Fibroblast of lung (primary cell): ENCODE measurements around the gene ADCYAP1R1. TPM values are rescaled to one million over a fixed set of nuclear protein-coding genes. Genes with fewer than 3 reads are reported as not detected.
A peak's percentile ranks its signal among the peaks of the same experiment; 100 is the strongest.

ENCODE experiments used
- DNase-seq, 2 donors: peaks; one replicate each; pipeline versions ENCODE4 v3.0.0 to v3.0.0-alpha.2; 2010; ENCODE audit warnings: low read depth in 2 of 2
- H2AFZ ChIP-seq: 2 replicates; pipeline ENCODE4 v1.5.1; 2012; ENCODE audit warnings: low read length, control low read depth, inconsistent platforms
- H3K27ac ChIP-seq: 2 replicates; pipeline ENCODE4 v1.5.1; 2011; ENCODE audit warnings: low read length, control low read depth; ENCODE audit not compliant: insufficient read depth
- H3K27me3 ChIP-seq: 2 replicates; pipeline ENCODE4 v1.5.1; 2011; ENCODE audit warnings: mild to moderate bottlenecking, low read length; ENCODE audit not compliant: control insufficient read depth, insufficient read depth
- H3K36me3 ChIP-seq: 2 replicates; pipeline ENCODE4 v1.5.1; 2011; ENCODE audit warnings: low read length; ENCODE audit not compliant: control insufficient read depth, insufficient read depth
- H3K4me1 ChIP-seq: 2 replicates; pipeline ENCODE4 v1.5.1; 2011; ENCODE audit warnings: low read length; ENCODE audit not compliant: control insufficient read depth, insufficient read depth; ENCODE audit errors: extremely low read depth
- H3K4me2 ChIP-seq: 2 replicates; pipeline ENCODE4 v1.5.1; 2011; ENCODE audit warnings: low read length, control low read depth; ENCODE audit not compliant: insufficient read depth; ENCODE audit errors: extremely low read depth
- H3K4me3 ChIP-seq, 4 experiments: fragments of 200-600 bp in 1 of 4; sonication (generic) in 1 of 4; replicated peaks in 1 of 4; 2 replicates each; pipeline ENCODE4 v1.5.1; 2011 to 2016; ENCODE audit warnings: low read length in 4 of 4, low read depth in 3 of 4, mild to moderate bottlenecking in 3 of 4, control low read depth in 2 of 4, inconsistent platforms in 1 of 4, mixed read lengths in 1 of 4; ENCODE audit not compliant: insufficient read depth in 1 of 4; ENCODE audit errors: control extremely low read depth in 1 of 4
- H3K79me2 ChIP-seq: 2 replicates; pipeline ENCODE4 v1.5.1; 2012; ENCODE audit warnings: mild to moderate bottlenecking, low read length, inconsistent platforms; ENCODE audit not compliant: control insufficient read depth, insufficient read depth
- H3K9ac ChIP-seq: 2 replicates; pipeline ENCODE4 v1.5.1; 2011; ENCODE audit warnings: mild to moderate bottlenecking, low read length, control low read depth; ENCODE audit not compliant: insufficient read depth
- H3K9me3 ChIP-seq: 2 replicates; pipeline ENCODE4 v1.5.1; 2012; ENCODE audit warnings: low read depth, low read length; ENCODE audit not compliant: control insufficient read depth, insufficient read depth
- H4K20me1 ChIP-seq: 2 replicates; pipeline ENCODE4 v1.5.1; 2011; ENCODE audit warnings: low read length; ENCODE audit not compliant: control insufficient read depth, insufficient read depth; ENCODE audit errors: extremely low read depth
- EZH2 ChIP-seq: IDR thresholded peaks from 2 replicates; pipeline ENCODE4 v1.5.1; 2012; ENCODE audit warnings: low read length, control low read depth, mild to moderate bottlenecking; ENCODE audit errors: missing control alignments
- polyA plus RNA-seq, 2 donors: library from polyadenylated mRNA; depleted of rRNA in 1 of 2; stranded (reverse) in 1 of 2; unstranded in 1 of 2; fragments of >200 nt; gene quantifications; 2 replicates each; pipeline ENCODE4 v1.2.1, GENCODE V29; 2011 to 2012; ENCODE audit warnings: missing spikeins in 1 of 2
- total RNA-seq: library from RNA; depleted of rRNA; stranded (reverse); fragments of >200 nt; gene quantifications from 2 replicates; pipeline ENCODE4 v1.2.1, GENCODE V29; 2014
- TF ChIP-seq, protein P1 (sequence below), 2 donors: IDR thresholded peaks in 1 of 2; conservative IDR thresholded peaks in 1 of 2; 1 replicate in 1 of 2; 2 replicates in 1 of 2; pipeline ENCODE4 v1.5.1; 2011 to 2012; ENCODE audit warnings: low read length in 2 of 2, control low read depth in 1 of 2, inconsistent platforms in 1 of 2, low read depth in 1 of 2, mild to moderate bottlenecking in 1 of 2

ADCYAP1R1 gene
- total and polyA plus RNA-seq, 2 donors (not counting 1 experiment from before 2014, with no cell fraction given), result not detected

- no peak for TF ChIP-seq EZH2
- TF ChIP-seq, protein P1, sequence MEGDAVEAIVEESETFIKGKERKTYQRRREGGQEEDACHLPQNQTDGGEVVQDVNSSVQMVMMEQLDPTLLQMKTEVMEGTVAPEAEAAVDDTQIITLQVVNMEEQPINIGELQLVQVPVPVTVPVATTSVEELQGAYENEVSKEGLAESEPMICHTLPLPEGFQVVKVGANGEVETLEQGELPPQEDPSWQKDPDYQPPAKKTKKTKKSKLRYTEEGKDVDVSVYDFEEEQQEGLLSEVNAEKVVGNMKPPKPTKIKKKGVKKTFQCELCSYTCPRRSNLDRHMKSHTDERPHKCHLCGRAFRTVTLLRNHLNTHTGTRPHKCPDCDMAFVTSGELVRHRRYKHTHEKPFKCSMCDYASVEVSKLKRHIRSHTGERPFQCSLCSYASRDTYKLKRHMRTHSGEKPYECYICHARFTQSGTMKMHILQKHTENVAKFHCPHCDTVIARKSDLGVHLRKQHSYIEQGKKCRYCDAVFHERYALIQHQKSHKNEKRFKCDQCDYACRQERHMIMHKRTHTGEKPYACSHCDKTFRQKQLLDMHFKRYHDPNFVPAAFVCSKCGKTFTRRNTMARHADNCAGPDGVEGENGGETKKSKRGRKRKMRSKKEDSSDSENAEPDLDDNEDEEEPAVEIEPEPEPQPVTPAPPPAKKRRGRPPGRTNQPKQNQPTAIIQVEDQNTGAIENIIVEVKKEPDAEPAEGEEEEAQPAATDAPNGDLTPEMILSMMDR (conservative IDR thresholded peaks at IDR 0.05 in 1 of 2, IDR thresholded peaks at IDR 0.05 in 1 of 2; ENCODE audit: low read depth in 1 of 2, low read length in 2 of 2), result no peak
- Histone ChIP-seq H3K4me1 (no peaks in the 10 kb centered on the region), H3K36me3 (no peaks in the 10 kb centered on the region), H3K27me3 (peaks cover 3% of the 10 kb centered on the region), H3K79me2 (no peaks in the 10 kb centered on the region), H3K4me2 (no peak overlapping the region), H3K27ac (no peak overlapping the region), H2AFZ (no peak overlapping the region), H3K4me3 (no peak overlapping the region), H4K20me1 (no peaks in the 10 kb centered on the region), H3K9ac (no peak overlapping the region), H3K9me3 (no peaks in the 10 kb centered on the region)
- DNase-seq, result no peak
These were observed 68.8 kb downstream of the ADCYAP1R1 start for GRCh38 chr7:31120800-31121513.

- Histone ChIP-seq H2AFZ (no peak overlapping the region), H3K9me3 (no peaks in the 10 kb centered on the region), H4K20me1 (no peaks in the 10 kb centered on the region), H3K27ac (no peak overlapping the region), H3K36me3 (no peaks in the 10 kb centered on the region), H3K4me3 (no peak overlapping the region), H3K9ac (no peak overlapping the region), H3K4me1 (no peaks in the 10 kb centered on the region), H3K4me2 (no peak overlapping the region), H3K79me2 (no peaks in the 10 kb centered on the region), H3K27me3 (peaks cover 3% of the 10 kb centered on the region)
- DNase-seq, result no peak
- TF ChIP-seq, protein P1 (conservative IDR thresholded peaks at IDR 0.05 in 1 of 2, IDR thresholded peaks at IDR 0.05 in 1 of 2; ENCODE audit: low read depth in 1 of 2, low read length in 2 of 2), result no peak
- TF ChIP-seq EZH2, result no peak
These were observed 69.5 kb downstream of the ADCYAP1R1 start for GRCh38 chr7:31121601-31122000.

DNA sequence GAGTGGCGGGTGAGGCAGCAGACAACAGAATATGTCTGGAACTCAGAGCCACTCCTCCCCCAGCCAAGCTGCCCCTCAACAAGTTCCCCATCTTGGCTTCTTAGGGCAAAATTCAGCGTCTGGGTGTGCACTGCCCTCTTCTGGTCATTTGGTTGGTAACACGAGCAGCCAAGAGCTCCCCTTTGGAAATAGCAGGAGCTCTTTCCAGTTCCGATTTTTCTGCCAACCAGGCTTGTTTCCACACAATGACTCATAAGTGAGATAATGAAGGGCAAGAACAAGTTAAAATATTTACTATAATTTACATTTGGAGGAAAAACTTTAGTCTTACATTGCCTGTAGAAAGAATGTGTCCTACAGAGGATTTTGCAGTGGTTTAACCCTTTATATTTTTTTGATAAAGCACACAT, 70.5 kb downstream of the ADCYAP1R1 start:
- H3K9me3 ChIP-seq, result no peaks in the 10 kb centered on the region
- H2AFZ ChIP-seq, result no peak overlapping the region
- H3K4me3 ChIP-seq, result no peak overlapping the region
- no peaks in the 10 kb centered on the region for H3K4me1 ChIP-seq
- H3K36me3 ChIP-seq, result no peaks in the 10 kb centered on the region
- no peaks in the 10 kb centered on the region for H3K79me2 ChIP-seq
- DNase-seq, result peak; percentile 81 to 93
- peaks cover 3% of the 10 kb centered on the region for H3K27me3 ChIP-seq
- TF ChIP-seq EZH2, result no peak
- TF ChIP-seq, protein P1 (conservative IDR thresholded peaks at IDR 0.05 in 1 of 2, IDR thresholded peaks at IDR 0.05 in 1 of 2; ENCODE audit: low read depth in 1 of 2, low read length in 2 of 2), result peak; percentile 78 to 86
- H3K9ac ChIP-seq, result no peak overlapping the region
- H4K20me1 ChIP-seq, result no peaks in the 10 kb centered on the region
- H3K4me2 ChIP-seq, result no peak overlapping the region
- no peak overlapping the region for H3K27ac ChIP-seq
